ENCODE results near the gene NCKAP1.
A peak's percentile ranks its signal among the peaks of the same experiment; 100 is the strongest.
"Not testable (repeated sequence)": the region's sequence is repeated elsewhere in the genome, so short reads cannot be mapped to it uniquely, and the experiment has no call there.

NCKAP1 gene

GRCh38 chr2:183009249-183009899 is 28.9 kb downstream of the NCKAP1 start:
- no peak for DNase-seq (ENCODE audit: low read depth, low spot score)

- no peak for DNase-seq (ENCODE audit: low read depth, low spot score)
Observed at GRCh38 chr2:183001948-183002347, 36.3 kb downstream of the NCKAP1 start.

- DNase-seq (ENCODE audit: low read depth, low spot score), result no peak
Observed at GRCh38 chr2:183000846-183001245, 37.4 kb downstream of the NCKAP1 start.

- no peak for DNase-seq (ENCODE audit: low read depth, low spot score)
Observed at GRCh38 chr2:182999348-183000028, 38.8 kb downstream of the NCKAP1 start.

GRCh38 chr2:182994228-182994912 is 43.9 kb downstream of the NCKAP1 start:
- no peak for DNase-seq (ENCODE audit: low read depth, low spot score)

- no peak for DNase-seq (ENCODE audit: low read depth, low spot score)
Observed at GRCh38 chr2:182982941-182983340, 55.3 kb downstream of the NCKAP1 start.

GRCh38 chr2:182981475-182981874 is 56.8 kb downstream of the NCKAP1 start:
- DNase-seq (ENCODE audit: low read depth, low spot score), result peak; percentile 3

- DNase-seq (ENCODE audit: low read depth, low spot score), result no peak
Observed at GRCh38 chr2:182980652-182981051, 57.6 kb downstream of the NCKAP1 start.

GRCh38 chr2:182980115-182980514 is 58.1 kb downstream of the NCKAP1 start:
- no peak for DNase-seq (ENCODE audit: low read depth, low spot score)

GRCh38 chr2:182977463-182977862 is 60.8 kb downstream of the NCKAP1 start:
- no peak for DNase-seq (ENCODE audit: low read depth, low spot score)

GRCh38 chr2:182973441-182974352 is 64.6 kb downstream of the NCKAP1 start:
- DNase-seq (ENCODE audit: low read depth, low spot score), result no peak

GRCh38 chr2:182972548-182972942 is 65.7 kb downstream of the NCKAP1 start:
- no peak for DNase-seq (ENCODE audit: low read depth, low spot score)

GRCh38 chr2:182971820-182972547 is 66.3 kb downstream of the NCKAP1 start:
- DNase-seq (ENCODE audit: low read depth, low spot score), result no peak

- DNase-seq (ENCODE audit: low read depth, low spot score), result no peak
Observed at GRCh38 chr2:182970486-182970885, 67.8 kb downstream of the NCKAP1 start.

- DNase-seq (ENCODE audit: low read depth, low spot score), result no peak
Observed at GRCh38 chr2:182968493-182968892, 69.8 kb downstream of the NCKAP1 start.

GRCh38 chr2:182966356-182966755 is 71.9 kb downstream of the NCKAP1 start:
- not testable (repeated sequence) for DNase-seq (ENCODE audit: low read depth, low spot score)

GRCh38 chr2:182962641-182963040 is 75.6 kb downstream of the NCKAP1 start:
- DNase-seq (ENCODE audit: low read depth, low spot score), result no peak

- DNase-seq (ENCODE audit: low read depth, low spot score), result not testable (repeated sequence)
Observed at GRCh38 chr2:182960869-182961268, 77.4 kb downstream of the NCKAP1 start.

- DNase-seq (ENCODE audit: low read depth, low spot score), result no peak
Observed at GRCh38 chr2:182954789-182955188, 83.5 kb downstream of the NCKAP1 start.

- no peak for DNase-seq (ENCODE audit: low read depth, low spot score)
Observed at GRCh38 chr2:182952741-182953450, 85.4 kb downstream of the NCKAP1 start.
